ENCODE results near the gene PSMD11.

Gene PSMD11

DNA sequence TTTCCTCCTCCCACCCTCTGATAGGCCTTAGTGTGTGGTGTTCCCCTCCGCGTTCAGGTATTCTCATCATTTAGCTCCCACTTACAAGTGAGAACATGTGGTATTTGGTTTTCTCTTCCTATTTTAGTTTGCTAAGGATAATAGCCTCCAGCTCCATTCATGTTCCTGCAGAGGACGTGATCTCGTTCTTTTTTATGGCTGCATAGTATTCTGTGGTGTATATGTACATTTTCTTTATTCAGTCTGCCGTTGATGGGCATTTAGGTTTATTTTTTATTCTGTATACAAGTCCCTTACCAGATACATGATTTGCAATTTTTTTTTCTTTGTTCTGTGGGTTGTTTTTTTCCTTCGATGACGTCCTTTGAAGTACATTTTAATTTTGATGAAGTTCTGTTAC is 23.6 kb downstream of the PSMD11 start:
- CTCF ChIA-PET = no interaction called here
- no peak for TF ChIP-seq ARNT (IDR thresholded peaks at IDR 0.05)
- no peak for TF ChIP-seq CTBP1 (IDR thresholded peaks at IDR 0.05; ENCODE audit: borderline replicate concordance)
- TF ChIP-seq FOXA1 (IDR thresholded peaks at IDR 0.05) = no peak
- no peak for TF ChIP-seq NFRKB (IDR thresholded peaks at IDR 0.05)
- no peak for TF ChIP-seq SUZ12 (IDR thresholded peaks at IDR 0.05)
- TF ChIP-seq SP1 (IDR thresholded peaks at IDR 0.05) = no peak
- DNase-seq (ENCODE audit: extremely low spot score) = no peak
- POLR2A ChIA-PET = no interaction called here

GRCh38 chr17:32470405-32471167 is 26.3 kb downstream of the PSMD11 start:
- DNase-seq (ENCODE audit: extremely low spot score) = no peak
- TF ChIP-seq BHLHE40 (IDR thresholded peaks at IDR 0.05; ENCODE audit: borderline replicate concordance) (no peak), FOXA1 (IDR thresholded peaks at IDR 0.05) (no peak)
- CTCF ChIA-PET = interaction anchor here (1.0 to 2.9 kb wide), 2 partner anchors 8 to 300 kb away, joined by 3 to 14 read pairs; no protein-coding TSS in a partner anchor
- POLR2A ChIA-PET = interaction anchor here (0.6 kb wide), 1 partner anchor 15 kb away, joined by 3 read pairs; no protein-coding TSS in a partner anchor

DNA sequence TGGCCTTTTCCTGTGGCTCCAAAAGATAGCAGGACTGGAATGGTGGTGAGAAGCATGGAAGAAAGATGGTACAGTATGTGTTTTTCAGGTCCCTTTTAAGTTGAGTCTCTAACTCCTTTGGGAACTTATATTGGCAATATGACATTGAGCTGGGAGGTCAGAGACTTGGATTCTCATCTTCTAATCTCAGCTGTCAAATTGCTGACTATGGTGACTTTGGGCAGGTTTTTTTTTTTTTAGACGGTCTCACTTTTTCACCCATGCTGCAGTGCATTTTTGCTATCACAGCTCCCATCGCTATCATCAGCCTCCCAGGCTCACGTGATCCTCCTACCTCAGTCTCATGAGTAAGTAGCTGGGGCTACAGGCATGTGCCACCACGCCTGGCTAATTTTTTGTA is 27.3 kb downstream of the PSMD11 start:
- DNase-seq (ENCODE audit: extremely low spot score) = no peak
- TF ChIP-seq FOXA1 (IDR thresholded peaks at IDR 0.05) (no peak), PKNOX1 (IDR thresholded peaks at IDR 0.05) (no peak), FOXK2 (IDR thresholded peaks at IDR 0.05) (no peak), ARNT (IDR thresholded peaks at IDR 0.05) (no peak)
- CTCF ChIA-PET = interaction anchor here (1.0 to 2.9 kb wide), 2 partner anchors 9 to 299 kb away, joined by 3 to 14 read pairs; no protein-coding TSS in a partner anchor
- POLR2A ChIA-PET = interaction anchor here (1.0 to 1.3 kb wide), 2 partner anchors 10 to 28 kb away, joined by 3 read pairs; partner anchors contain the start of gene PSMD11

GRCh38 chr17:32475258-32475657 is 30.9 kb downstream of the PSMD11 start:
- POLR2A ChIA-PET = no interaction called here
- TF ChIP-seq LEF1 (IDR thresholded peaks at IDR 0.05; ENCODE audit: borderline replicate concordance) (no peak), ELF4 (IDR thresholded peaks at IDR 0.05) (no peak), PKNOX1 (IDR thresholded peaks at IDR 0.05) (no peak), FOXM1 (IDR thresholded peaks at IDR 0.05; ENCODE audit: borderline replicate concordance) (no peak), ARNT (IDR thresholded peaks at IDR 0.05) (no peak), CTBP1 (IDR thresholded peaks at IDR 0.05; ENCODE audit: borderline replicate concordance) (no peak), ZNF384 (IDR thresholded peaks at IDR 0.05) (no peak), NFRKB (IDR thresholded peaks at IDR 0.05) (no peak), FOXK2 (IDR thresholded peaks at IDR 0.05) (no peak), FOXA1 (IDR thresholded peaks at IDR 0.05) (no peak), BHLHE40 (IDR thresholded peaks at IDR 0.05; ENCODE audit: borderline replicate concordance) (no peak), TARDBP (IDR thresholded peaks at IDR 0.05) (no peak), SUZ12 (IDR thresholded peaks at IDR 0.05) (no peak), HDGF (IDR thresholded peaks at IDR 0.05; ENCODE audit: borderline replicate concordance) (no peak), L3MBTL2 (conservative IDR thresholded peaks at IDR 0.05) (no peak), SP1 (IDR thresholded peaks at IDR 0.05) (no peak)
- no peak for DNase-seq (ENCODE audit: extremely low spot score)
- CTCF ChIA-PET = interaction anchor here (2.1 kb wide), 1 partner anchor 13 kb away, joined by 10 read pairs; no protein-coding TSS in a partner anchor

DNA sequence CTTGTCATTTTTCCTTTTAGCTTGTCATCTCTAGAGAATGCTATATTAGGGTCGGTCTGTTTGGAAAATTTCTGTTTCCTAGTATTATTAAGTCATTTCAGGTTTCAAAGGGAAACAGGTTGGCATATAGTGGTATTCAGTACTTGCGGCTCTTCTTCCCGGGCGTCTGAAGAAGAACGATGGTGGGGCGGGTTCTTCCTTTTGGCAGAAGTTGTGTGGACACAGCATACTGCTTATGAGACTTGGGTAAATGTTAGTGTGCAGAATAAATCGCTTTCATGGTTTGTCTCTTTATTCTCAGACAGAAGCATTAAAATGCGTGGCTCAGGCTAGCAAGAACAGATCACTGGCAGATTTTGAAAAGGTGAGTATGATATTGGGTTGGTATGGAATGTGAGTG is 32.9 kb downstream of the PSMD11 start:
- TF ChIP-seq SUZ12 (IDR thresholded peaks at IDR 0.05) (no peak), ELF4 (IDR thresholded peaks at IDR 0.05) (no peak), ARNT (IDR thresholded peaks at IDR 0.05) (no peak), FOXM1 (IDR thresholded peaks at IDR 0.05; ENCODE audit: borderline replicate concordance) (no peak), PKNOX1 (IDR thresholded peaks at IDR 0.05) (no peak), SP1 (IDR thresholded peaks at IDR 0.05) (no peak), ZNF384 (IDR thresholded peaks at IDR 0.05) (no peak), BHLHE40 (IDR thresholded peaks at IDR 0.05; ENCODE audit: borderline replicate concordance) (no peak), NFRKB (IDR thresholded peaks at IDR 0.05) (no peak), FOXA1 (IDR thresholded peaks at IDR 0.05) (no peak), TARDBP (IDR thresholded peaks at IDR 0.05) (no peak), L3MBTL2 (conservative IDR thresholded peaks at IDR 0.05) (no peak), CTBP1 (IDR thresholded peaks at IDR 0.05; ENCODE audit: borderline replicate concordance) (no peak), FOXK2 (IDR thresholded peaks at IDR 0.05) (no peak)
- POLR2A ChIA-PET = no interaction called here
- DNase-seq (ENCODE audit: extremely low spot score) = no peak
- CTCF ChIA-PET = no interaction called here

DNA sequence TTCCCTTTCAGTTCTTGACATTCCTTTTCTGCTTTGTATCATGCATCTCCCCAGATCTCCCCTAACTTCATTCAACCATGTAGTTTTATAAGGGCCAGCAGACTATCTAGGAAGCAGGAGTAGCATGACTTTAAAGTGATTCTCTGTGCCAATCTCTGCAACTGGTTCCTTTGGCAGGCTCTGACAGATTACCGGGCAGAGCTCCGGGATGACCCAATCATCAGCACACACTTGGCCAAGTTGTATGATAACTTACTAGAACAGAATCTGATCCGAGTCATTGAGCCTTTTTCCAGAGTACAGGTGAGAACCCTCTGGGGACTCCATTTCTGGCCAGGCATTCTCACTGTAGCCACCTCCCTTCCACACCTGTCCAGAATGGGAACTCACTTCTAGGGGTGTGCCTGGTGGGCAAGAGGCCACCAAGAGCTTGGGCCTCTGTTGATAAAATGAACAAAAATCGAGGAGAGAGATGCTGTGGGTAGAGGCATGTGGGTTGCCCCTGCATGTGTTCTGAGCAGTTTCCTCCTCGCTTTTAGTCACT is 34.8 kb downstream of the PSMD11 start:
- no peak for TF ChIP-seq FOXK2 (IDR thresholded peaks at IDR 0.05)
- no peak for TF ChIP-seq L3MBTL2 (conservative IDR thresholded peaks at IDR 0.05)
- TF ChIP-seq TARDBP (IDR thresholded peaks at IDR 0.05) = no peak
- TF ChIP-seq SP1 (IDR thresholded peaks at IDR 0.05) = no peak
- TF ChIP-seq ELF4 (IDR thresholded peaks at IDR 0.05) = no peak
- TF ChIP-seq FOXA1 (IDR thresholded peaks at IDR 0.05) = no peak
- no peak for TF ChIP-seq LEF1 (IDR thresholded peaks at IDR 0.05; ENCODE audit: borderline replicate concordance)
- TF ChIP-seq NFRKB (IDR thresholded peaks at IDR 0.05) = no peak
- TF ChIP-seq ARNT (IDR thresholded peaks at IDR 0.05) = no peak
- no peak for TF ChIP-seq SUZ12 (IDR thresholded peaks at IDR 0.05)
- TF ChIP-seq FOXM1 (IDR thresholded peaks at IDR 0.05; ENCODE audit: borderline replicate concordance) = no peak
- CTCF ChIA-PET = interaction anchor here (1.0 kb wide), 1 partner anchor 16 kb away, joined by 4 read pairs; no protein-coding TSS in a partner anchor
- DNase-seq (ENCODE audit: extremely low spot score) = no peak
- POLR2A ChIA-PET = no interaction called here
